HepG2 (cell line): ENCODE data around the gene LSMEM2.

Source experiments
- ZBTB38 ChIP-seq: sonication (generic); formaldehyde crosslinking; IDR thresholded peaks from 2 replicates; pipeline ENCODE4 v1.5.1; 2020; ENCODE audit warnings: mild to moderate bottlenecking, missing genetic modification reagents
- TF ChIP-seq, protein P1 (sequence below), 2 experiments: IDR thresholded peaks; 2 replicates each; pipeline ENCODE4 v1.6.1; 2011 to 2012; ENCODE audit warnings: low read length in 2 of 2, borderline replicate concordance in 1 of 2, low read depth in 1 of 2, mild to moderate bottlenecking in 1 of 2, moderate library complexity in 1 of 2

- TF ChIP-seq ZBTB38 (CRISPR knock-in tag) = peak; percentile 96
- TF ChIP-seq, protein P1, sequence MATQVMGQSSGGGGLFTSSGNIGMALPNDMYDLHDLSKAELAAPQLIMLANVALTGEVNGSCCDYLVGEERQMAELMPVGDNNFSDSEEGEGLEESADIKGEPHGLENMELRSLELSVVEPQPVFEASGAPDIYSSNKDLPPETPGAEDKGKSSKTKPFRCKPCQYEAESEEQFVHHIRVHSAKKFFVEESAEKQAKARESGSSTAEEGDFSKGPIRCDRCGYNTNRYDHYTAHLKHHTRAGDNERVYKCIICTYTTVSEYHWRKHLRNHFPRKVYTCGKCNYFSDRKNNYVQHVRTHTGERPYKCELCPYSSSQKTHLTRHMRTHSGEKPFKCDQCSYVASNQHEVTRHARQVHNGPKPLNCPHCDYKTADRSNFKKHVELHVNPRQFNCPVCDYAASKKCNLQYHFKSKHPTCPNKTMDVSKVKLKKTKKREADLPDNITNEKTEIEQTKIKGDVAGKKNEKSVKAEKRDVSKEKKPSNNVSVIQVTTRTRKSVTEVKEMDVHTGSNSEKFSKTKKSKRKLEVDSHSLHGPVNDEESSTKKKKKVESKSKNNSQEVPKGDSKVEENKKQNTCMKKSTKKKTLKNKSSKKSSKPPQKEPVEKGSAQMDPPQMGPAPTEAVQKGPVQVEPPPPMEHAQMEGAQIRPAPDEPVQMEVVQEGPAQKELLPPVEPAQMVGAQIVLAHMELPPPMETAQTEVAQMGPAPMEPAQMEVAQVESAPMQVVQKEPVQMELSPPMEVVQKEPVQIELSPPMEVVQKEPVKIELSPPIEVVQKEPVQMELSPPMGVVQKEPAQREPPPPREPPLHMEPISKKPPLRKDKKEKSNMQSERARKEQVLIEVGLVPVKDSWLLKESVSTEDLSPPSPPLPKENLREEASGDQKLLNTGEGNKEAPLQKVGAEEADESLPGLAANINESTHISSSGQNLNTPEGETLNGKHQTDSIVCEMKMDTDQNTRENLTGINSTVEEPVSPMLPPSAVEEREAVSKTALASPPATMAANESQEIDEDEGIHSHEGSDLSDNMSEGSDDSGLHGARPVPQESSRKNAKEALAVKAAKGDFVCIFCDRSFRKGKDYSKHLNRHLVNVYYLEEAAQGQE (IDR thresholded peaks at IDR 0.05; ENCODE audit: borderline replicate concordance in 1 of 2, low read depth in 1 of 2, low read length in 2 of 2) = no peak
Measured at GRCh38 chr3:50299929-50300680, 21.2 kb downstream of the LSMEM2 start.
